ENCODE results near the gene HDAC1.
"Not testable (repeated sequence)": the region's sequence is repeated elsewhere in the genome, so short reads cannot be mapped to it uniquely, and the experiment has no call there.

HDAC1 gene

GRCh38 chr1:32291708-32292538, at the start of gene HDAC1:
HDAC1 (plus strand) TSS chr1:32292083; CDS start chr1:32292170, 87 bp downstream.
- peak; percentile 91 for DNase-seq (ENCODE audit: low read depth, low spot score)

GRCh38 chr1:32242341-32242851, 49.5 kb upstream of the HDAC1 start:
- no peak for DNase-seq (ENCODE audit: low read depth, low spot score)

- no peak for DNase-seq (ENCODE audit: low read depth, low spot score)
Observed at GRCh38 chr1:32246888-32247273, 45.0 kb upstream of the HDAC1 start, which contains the start of gene FAM167B. FAM167B (plus strand) TSS chr1:32247222; CDS start chr1:32247422, 200 bp downstream.

- no peak for DNase-seq (ENCODE audit: low read depth, low spot score)
Observed at GRCh38 chr1:32247452-32247851, 44.4 kb upstream of the HDAC1 start.

- peak; percentile 37 for DNase-seq (ENCODE audit: low read depth, low spot score)
Observed at GRCh38 chr1:32247983-32248889, 43.6 kb upstream of the HDAC1 start.

GRCh38 chr1:32249831-32250525, 41.9 kb upstream of the HDAC1 start:
- DNase-seq (ENCODE audit: low read depth, low spot score), result peak; percentile 43

- DNase-seq (ENCODE audit: low read depth, low spot score), result peak; percentile 54
Observed at GRCh38 chr1:32250893-32251716, 40.8 kb upstream of the HDAC1 start, which contains the start of gene LCK. LCK (plus strand) TSS chr1:32251265; CDS start chr1:32274330, 23,065 bp downstream.

GRCh38 chr1:32255072-32256071, 36.5 kb upstream of the HDAC1 start:
- DNase-seq (ENCODE audit: low read depth, low spot score), result no peak

GRCh38 chr1:32256473-32257226, 35.2 kb upstream of the HDAC1 start:
- no peak for DNase-seq (ENCODE audit: low read depth, low spot score)

GRCh38 chr1:32257227-32257508, 34.7 kb upstream of the HDAC1 start:
- DNase-seq (ENCODE audit: low read depth, low spot score), result no peak

GRCh38 chr1:32263236-32263593, 28.7 kb upstream of the HDAC1 start:
- DNase-seq (ENCODE audit: low read depth, low spot score), result not testable (repeated sequence)

- DNase-seq (ENCODE audit: low read depth, low spot score), result no peak
Observed at GRCh38 chr1:32263744-32264143, 28.1 kb upstream of the HDAC1 start.

- no peak for DNase-seq (ENCODE audit: low read depth, low spot score)
Observed at GRCh38 chr1:32265846-32266245, 26.0 kb upstream of the HDAC1 start.

GRCh38 chr1:32266921-32267591, 24.8 kb upstream of the HDAC1 start:
- DNase-seq (ENCODE audit: low read depth, low spot score), result no peak

- DNase-seq (ENCODE audit: low read depth, low spot score), result no peak
Observed at GRCh38 chr1:32269744-32270143, 22.1 kb upstream of the HDAC1 start.

GRCh38 chr1:32272557-32273390, 19.1 kb upstream of the HDAC1 start:
- DNase-seq (ENCODE audit: low read depth, low spot score), result no peak
